Measurements from ENCODE around the gene CIZ1. TPM values are rescaled to one million over a fixed set of nuclear protein-coding genes. Genes with fewer than 3 reads are reported as not detected.
"Not testable (repeated sequence)": the region's sequence is repeated elsewhere in the genome, so short reads cannot be mapped to it uniquely, and the experiment has no call there.

CIZ1 gene, protein sequence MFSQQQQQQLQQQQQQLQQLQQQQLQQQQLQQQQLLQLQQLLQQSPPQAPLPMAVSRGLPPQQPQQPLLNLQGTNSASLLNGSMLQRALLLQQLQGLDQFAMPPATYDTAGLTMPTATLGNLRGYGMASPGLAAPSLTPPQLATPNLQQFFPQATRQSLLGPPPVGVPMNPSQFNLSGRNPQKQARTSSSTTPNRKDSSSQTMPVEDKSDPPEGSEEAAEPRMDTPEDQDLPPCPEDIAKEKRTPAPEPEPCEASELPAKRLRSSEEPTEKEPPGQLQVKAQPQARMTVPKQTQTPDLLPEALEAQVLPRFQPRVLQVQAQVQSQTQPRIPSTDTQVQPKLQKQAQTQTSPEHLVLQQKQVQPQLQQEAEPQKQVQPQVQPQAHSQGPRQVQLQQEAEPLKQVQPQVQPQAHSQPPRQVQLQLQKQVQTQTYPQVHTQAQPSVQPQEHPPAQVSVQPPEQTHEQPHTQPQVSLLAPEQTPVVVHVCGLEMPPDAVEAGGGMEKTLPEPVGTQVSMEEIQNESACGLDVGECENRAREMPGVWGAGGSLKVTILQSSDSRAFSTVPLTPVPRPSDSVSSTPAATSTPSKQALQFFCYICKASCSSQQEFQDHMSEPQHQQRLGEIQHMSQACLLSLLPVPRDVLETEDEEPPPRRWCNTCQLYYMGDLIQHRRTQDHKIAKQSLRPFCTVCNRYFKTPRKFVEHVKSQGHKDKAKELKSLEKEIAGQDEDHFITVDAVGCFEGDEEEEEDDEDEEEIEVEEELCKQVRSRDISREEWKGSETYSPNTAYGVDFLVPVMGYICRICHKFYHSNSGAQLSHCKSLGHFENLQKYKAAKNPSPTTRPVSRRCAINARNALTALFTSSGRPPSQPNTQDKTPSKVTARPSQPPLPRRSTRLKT
- polyA plus RNA-seq (2013, experiment 1 of 2): 110 TPM
- polyA plus RNA-seq (2013, experiment 2 of 2): 97.3 TPM

- 0% methylated on average over 49 to 50 of the region's 71 CpGs for WGBS, 2 experiments (ENCODE audit: insufficient coverage in 2 of 2)
- Histone ChIP-seq H3K9me3 (ENCODE audit: control insufficient read depth, low read length) (no peaks in the 10 kb centered on the region), H3K36me3 (ENCODE audit: control insufficient read depth, insufficient read depth, low read length) (peaks cover 36% of the 10 kb centered on the region), H3K4me1 (ENCODE audit: control insufficient read depth, insufficient read depth, low read length, poor library complexity, severe bottlenecking) (peaks cover 6% of the 10 kb centered on the region), H3K4me3 (ENCODE audit: extremely low read depth, insufficient read depth, low read length, poor library complexity, severe bottlenecking) (peak within 1 kb of the TSS; percentile 92), H3K27ac (ENCODE audit: low read depth, low read length, severe bottlenecking) (peak within 1 kb of the TSS; percentile 45)
Observed at GRCh38 chr9:128191406-128192046, at the start of gene CIZ1. Gene CIZ1, minus strand, starts transcription at chr9:128191572. Its CDS starts 715 bp downstream, at chr9:128190857.

GRCh38 chr9:128233817-128234406 lies 42.5 kb upstream of the CIZ1 start:
- Histone ChIP-seq H3K4me3 (ENCODE audit: extremely low read depth, insufficient read depth, low read length, poor library complexity, severe bottlenecking) (no peak overlapping the region), H3K9me3 (ENCODE audit: control insufficient read depth, low read length) (no peaks in the 10 kb centered on the region), H3K4me1 (ENCODE audit: control insufficient read depth, insufficient read depth, low read length, poor library complexity, severe bottlenecking) (no peaks in the 10 kb centered on the region), H3K36me3 (ENCODE audit: control insufficient read depth, insufficient read depth, low read length) (no peaks in the 10 kb centered on the region), H3K27ac (ENCODE audit: low read depth, low read length, severe bottlenecking) (no peak overlapping the region)
- WGBS, 2 experiments (ENCODE audit: insufficient coverage in 2 of 2): 93 to 97% methylated on average over 28 of the region's 28 CpGs

DNA sequence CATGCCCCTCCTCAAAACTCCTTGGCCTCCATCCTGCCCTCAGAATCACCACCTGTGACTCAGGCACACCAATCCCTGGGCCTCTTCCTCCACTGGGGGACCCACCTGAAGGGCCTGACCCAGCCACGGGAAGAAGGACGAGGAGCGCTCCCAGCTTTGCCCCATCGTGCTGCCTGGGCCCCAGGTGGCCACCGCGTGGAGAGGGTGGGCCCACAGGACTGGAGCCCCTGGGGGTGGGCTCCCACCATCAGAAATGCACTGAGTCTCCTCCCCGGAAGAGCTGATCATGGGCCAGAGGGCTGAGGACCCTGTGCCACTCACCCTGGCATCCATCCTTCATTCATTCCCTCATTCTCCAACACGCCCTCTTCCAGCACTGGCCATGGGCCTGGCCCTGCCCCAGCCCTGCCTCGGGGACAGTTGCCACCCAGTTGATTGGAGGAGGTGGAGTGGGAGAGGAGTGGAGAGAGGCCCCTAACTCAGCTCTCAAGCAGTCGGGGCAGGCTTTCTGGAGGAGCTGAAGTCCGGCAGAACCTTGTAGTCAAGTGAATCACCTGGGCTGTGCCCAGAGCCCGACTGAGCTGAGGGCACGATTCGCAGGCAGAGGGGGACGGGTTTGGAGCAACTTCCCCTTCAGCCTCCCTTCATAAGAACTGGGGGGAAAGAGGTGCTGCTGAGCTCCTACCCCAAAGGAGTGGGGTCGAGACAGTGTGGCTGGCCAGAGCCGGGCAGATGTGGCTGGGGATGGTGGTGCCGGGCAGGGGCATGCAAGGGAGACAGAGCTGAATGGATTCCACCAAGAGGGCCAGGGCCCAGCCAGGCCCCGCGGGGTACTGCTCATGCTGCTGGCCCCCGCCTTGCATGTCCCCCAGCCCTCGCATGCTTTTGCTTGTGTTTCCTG lies 41.4 kb upstream of the CIZ1 start:
- Histone ChIP-seq H3K36me3 (ENCODE audit: control insufficient read depth, insufficient read depth, low read length) (no peaks in the 10 kb centered on the region), H3K4me3 (ENCODE audit: extremely low read depth, insufficient read depth, low read length, poor library complexity, severe bottlenecking) (no peak overlapping the region), H3K27ac (ENCODE audit: low read depth, low read length, severe bottlenecking) (no peak overlapping the region), H3K4me1 (ENCODE audit: control insufficient read depth, insufficient read depth, low read length, poor library complexity, severe bottlenecking) (no peaks in the 10 kb centered on the region), H3K9me3 (ENCODE audit: control insufficient read depth, low read length) (no peaks in the 10 kb centered on the region)
- 92 to 95% methylated on average over 14 to 20 of the region's 22 CpGs for WGBS, 2 experiments (ENCODE audit: insufficient coverage in 2 of 2)

- WGBS, 2 experiments (ENCODE audit: insufficient coverage in 2 of 2): 85 to 92% methylated on average over 10 to 15 of the region's 16 CpGs
- Histone ChIP-seq H3K36me3 (ENCODE audit: control insufficient read depth, insufficient read depth, low read length) (no peaks in the 10 kb centered on the region), H3K9me3 (ENCODE audit: control insufficient read depth, low read length) (no peaks in the 10 kb centered on the region), H3K4me1 (ENCODE audit: control insufficient read depth, insufficient read depth, low read length, poor library complexity, severe bottlenecking) (no peaks in the 10 kb centered on the region), H3K4me3 (ENCODE audit: extremely low read depth, insufficient read depth, low read length, poor library complexity, severe bottlenecking) (no peak overlapping the region), H3K27ac (ENCODE audit: low read depth, low read length, severe bottlenecking) (no peak overlapping the region)
Observed at GRCh38 chr9:128231638-128232527, 40.5 kb upstream of the CIZ1 start.

GRCh38 chr9:128230897-128231296 lies 39.5 kb upstream of the CIZ1 start:
- H3K4me1 ChIP-seq (ENCODE audit: control insufficient read depth, insufficient read depth, low read length, poor library complexity, severe bottlenecking); H3K36me3 ChIP-seq (ENCODE audit: control insufficient read depth, insufficient read depth, low read length); H3K27ac ChIP-seq (ENCODE audit: low read depth, low read length, severe bottlenecking); H3K4me3 ChIP-seq (ENCODE audit: extremely low read depth, insufficient read depth, low read length, poor library complexity, severe bottlenecking); H3K9me3 ChIP-seq (ENCODE audit: control insufficient read depth, low read length): not testable (repeated sequence)
- WGBS, 2 experiments (ENCODE audit: insufficient coverage in 2 of 2): 83 to 92% methylated on average over 3 to 4 of the region's 7 CpGs

GRCh38 chr9:128226412-128226801 lies 35.0 kb upstream of the CIZ1 start:
- no peak overlapping the region for H3K4me3 ChIP-seq (ENCODE audit: extremely low read depth, insufficient read depth, low read length, poor library complexity, severe bottlenecking)

GRCh38 chr9:128225770-128226411 lies 34.5 kb upstream of the CIZ1 start:
- H3K4me3 ChIP-seq (ENCODE audit: extremely low read depth, insufficient read depth, low read length, poor library complexity, severe bottlenecking): no peak overlapping the region
- peaks cover 25% of the 10 kb centered on the region for H3K36me3 ChIP-seq (ENCODE audit: control insufficient read depth, insufficient read depth, low read length)
- H3K9me3 ChIP-seq (ENCODE audit: control insufficient read depth, low read length): no peaks in the 10 kb centered on the region
- 97 to 98% methylated on average over 11 to 17 of the region's 19 CpGs for WGBS, 2 experiments (ENCODE audit: insufficient coverage in 2 of 2)
- H3K27ac ChIP-seq (ENCODE audit: low read depth, low read length, severe bottlenecking): no peak overlapping the region
- no peaks in the 10 kb centered on the region for H3K4me1 ChIP-seq (ENCODE audit: control insufficient read depth, insufficient read depth, low read length, poor library complexity, severe bottlenecking)

More at GRCh38 chr9:128226412-128226801, 35.0 kb upstream of the CIZ1 start:
- H3K36me3 ChIP-seq (ENCODE audit: control insufficient read depth, insufficient read depth, low read length): peaks cover 23% of the 10 kb centered on the region
- 96 to 100% methylated on average over 4 to 5 of the region's 5 CpGs for WGBS, 2 experiments (ENCODE audit: insufficient coverage in 2 of 2)
- H3K27ac ChIP-seq (ENCODE audit: low read depth, low read length, severe bottlenecking): no peak overlapping the region
- no peaks in the 10 kb centered on the region for H3K4me1 ChIP-seq (ENCODE audit: control insufficient read depth, insufficient read depth, low read length, poor library complexity, severe bottlenecking)
- H3K9me3 ChIP-seq (ENCODE audit: control insufficient read depth, low read length): no peaks in the 10 kb centered on the region

DNA sequence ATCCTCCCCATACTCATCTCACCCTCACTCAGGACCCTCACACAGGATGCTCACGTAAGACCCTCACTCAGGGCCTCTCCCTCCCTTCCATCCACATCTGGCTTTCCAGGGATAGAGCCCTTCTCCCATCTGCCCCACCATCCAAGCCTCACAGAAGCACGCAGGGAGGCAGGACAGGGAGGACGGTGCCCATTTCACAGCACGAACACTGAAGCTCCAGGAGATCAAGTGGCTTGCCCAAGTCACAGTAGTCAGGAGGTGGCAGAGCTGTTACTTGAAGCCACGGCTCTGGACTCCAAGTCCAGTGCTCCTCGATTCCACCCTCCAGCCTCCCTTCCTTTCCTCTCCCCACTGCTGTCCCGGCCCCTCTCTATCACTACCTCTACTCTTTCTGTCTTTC lies 33.5 kb upstream of the CIZ1 start:
- Histone ChIP-seq H3K9me3 (ENCODE audit: control insufficient read depth, low read length) (no peaks in the 10 kb centered on the region), H3K4me3 (ENCODE audit: extremely low read depth, insufficient read depth, low read length, poor library complexity, severe bottlenecking) (no peak overlapping the region), H3K27ac (ENCODE audit: low read depth, low read length, severe bottlenecking) (no peak overlapping the region), H3K4me1 (ENCODE audit: control insufficient read depth, insufficient read depth, low read length, poor library complexity, severe bottlenecking) (no peaks in the 10 kb centered on the region), H3K36me3 (ENCODE audit: control insufficient read depth, insufficient read depth, low read length) (peaks cover 29% of the 10 kb centered on the region)
- WGBS, 2 experiments (ENCODE audit: insufficient coverage in 2 of 2): 96 to 97% methylated on average over 5 to 6 of the region's 7 CpGs

Data from mesodermal cell (in vitro differentiated cells).